HG03060 (cell line): ENCODE results near the gene CCDC186.

Source experiments
- ATAC-seq: cut with Tn5 transposase; IDR thresholded peaks from one replicate; pipeline ENCODE4 v1.9.1; 2021; ENCODE audit warnings: low read depth, moderate number of reproducible peaks; ENCODE audit not compliant: unreplicated experiment

Gene CCDC186

GRCh38 chr10:114173921-114174694 is at the start of gene CCDC186:
TSS of gene CCDC186 (minus strand) at chr10:114174203. CDS start at chr10:114163268, 10,935 bp downstream.
- peak; percentile 86 for ATAC-seq

DNA sequence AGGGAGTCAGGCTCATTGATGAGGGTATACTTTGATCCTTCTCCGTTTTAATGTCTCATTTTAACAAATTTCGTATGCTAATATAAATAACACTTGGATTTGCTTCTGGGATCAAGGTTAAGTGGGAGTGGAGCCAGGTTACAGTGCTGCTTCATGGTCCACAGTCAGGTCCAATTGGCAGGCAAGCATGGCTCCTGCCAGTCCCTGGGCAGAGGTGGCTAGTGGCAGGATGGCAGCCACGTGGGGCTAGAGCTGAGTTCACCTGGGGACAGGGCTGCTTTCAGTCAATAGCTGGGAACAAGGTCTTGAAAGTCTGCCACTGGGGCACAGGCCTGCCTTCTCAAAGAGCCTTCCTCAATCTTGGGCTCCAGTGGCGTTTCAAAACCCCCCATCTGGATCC is 49.1 kb upstream of the CCDC186 start:
- ATAC-seq: no peak

DNA sequence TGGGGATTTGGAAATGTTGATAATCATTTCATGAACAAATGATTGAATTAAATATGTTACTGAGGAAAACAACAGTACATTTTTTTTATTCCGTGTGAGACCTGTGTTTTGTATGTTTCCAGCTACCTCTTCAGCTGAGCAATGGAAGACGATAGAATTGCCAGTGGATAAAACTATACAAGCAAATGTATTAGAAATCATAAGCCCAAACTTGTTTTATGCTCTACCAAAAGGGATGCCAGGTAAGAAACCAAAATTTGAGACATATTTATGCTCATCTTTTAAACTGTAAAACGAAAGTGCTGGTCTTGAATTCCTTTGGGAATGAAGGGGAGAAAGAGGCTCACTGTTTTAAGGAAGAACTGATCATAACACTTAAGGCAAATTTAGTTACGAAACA is 47.2 kb upstream of the CCDC186 start:
- ATAC-seq: no peak

DNA sequence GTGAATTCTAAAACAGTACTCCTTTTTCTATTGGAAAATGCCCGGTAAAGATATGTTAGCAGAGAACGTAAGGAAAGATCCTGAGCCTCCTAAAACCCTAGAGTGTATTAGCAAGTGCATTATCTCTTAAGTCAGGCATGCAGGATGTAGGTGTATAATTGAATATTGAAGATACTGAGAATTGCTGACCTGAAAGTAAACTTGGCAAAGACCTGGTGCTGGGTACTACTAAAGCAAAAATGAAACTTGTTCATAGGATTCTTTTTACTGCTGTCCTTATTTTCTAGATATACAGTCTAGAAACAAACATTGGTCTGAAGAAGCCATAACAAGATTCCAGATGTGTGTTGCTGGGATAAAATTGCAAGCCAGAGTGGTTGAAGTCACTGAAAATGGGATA is 46.3 kb upstream of the CCDC186 start:
- ATAC-seq: no peak

DNA sequence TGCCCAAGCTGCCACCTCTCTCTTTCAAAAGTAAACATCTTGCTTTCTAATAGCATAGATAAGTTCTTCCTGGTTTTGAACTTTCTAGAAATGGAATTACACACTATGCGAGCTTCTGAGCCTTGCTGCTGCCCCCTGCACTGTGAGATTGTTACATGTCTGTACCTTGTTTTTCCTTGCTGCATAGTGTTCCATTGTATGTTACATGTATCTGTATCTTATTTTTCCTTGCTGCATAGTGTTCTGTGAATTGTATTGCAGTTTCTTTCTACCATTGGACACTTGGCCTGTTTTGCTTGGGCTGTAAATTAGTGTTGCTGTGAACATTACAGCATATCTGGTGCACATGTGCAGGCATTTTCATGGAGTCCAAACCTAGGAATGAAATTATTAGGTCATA is 41.0 kb upstream of the CCDC186 start:
- ATAC-seq: no peak

DNA sequence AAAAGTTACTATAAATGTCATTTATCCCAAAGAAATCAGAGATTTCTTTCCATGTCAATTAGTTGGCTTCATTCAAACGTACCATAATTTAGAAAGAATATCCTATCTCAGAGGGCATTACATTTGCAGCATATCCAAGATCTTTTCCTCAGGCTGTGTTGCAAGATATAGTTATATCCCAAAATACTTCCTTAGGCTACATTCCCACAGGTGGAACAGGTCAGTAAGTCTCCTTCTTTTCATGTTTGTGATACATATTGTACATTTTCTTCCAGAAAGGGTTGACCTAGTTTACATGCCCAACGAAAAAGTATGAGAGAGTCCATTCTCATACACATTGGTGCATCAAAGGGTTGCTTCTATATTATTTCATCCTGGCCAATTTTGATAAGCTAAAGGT is 38.1 kb upstream of the CCDC186 start:
- ATAC-seq: no peak

DNA sequence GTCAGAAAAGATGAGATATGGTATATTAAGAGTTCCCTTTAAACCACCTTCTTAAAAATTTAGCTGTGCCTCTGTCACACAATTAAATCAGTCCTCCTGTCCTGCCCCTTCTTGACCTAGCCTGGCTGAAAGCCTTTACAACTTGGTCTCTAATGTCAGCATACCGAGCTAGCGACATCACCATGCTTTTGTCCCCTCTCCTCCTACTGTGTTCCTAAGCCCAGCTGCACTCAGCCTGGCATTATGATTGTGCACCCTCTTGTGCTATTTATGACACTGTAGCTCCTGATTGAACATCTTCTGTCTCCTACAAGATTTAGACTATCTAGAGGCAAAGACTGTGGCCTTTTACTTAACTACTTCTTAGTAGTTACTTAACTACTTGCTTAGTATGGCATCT is 34.3 kb upstream of the CCDC186 start:
- ATAC-seq: no peak

DNA sequence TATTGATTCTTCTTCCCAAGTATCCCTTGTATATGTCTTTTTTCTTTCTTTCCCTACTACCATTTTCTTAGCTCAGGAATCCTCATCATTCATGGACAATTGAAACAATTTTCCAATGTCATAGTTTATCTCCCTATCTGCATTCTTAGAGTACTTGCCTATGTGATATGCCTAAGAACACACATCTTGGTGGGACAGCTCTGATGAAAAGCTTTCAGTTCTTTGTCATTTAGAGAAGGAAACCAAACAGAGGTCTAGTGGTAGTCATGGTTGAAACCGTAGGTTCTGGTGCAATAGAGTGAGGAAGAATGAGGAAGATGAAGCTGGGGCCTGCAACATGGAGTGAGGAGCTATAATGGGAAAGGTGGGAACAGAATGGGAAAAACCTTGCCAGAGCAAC is 33.3 kb upstream of the CCDC186 start:
- no peak for ATAC-seq

DNA sequence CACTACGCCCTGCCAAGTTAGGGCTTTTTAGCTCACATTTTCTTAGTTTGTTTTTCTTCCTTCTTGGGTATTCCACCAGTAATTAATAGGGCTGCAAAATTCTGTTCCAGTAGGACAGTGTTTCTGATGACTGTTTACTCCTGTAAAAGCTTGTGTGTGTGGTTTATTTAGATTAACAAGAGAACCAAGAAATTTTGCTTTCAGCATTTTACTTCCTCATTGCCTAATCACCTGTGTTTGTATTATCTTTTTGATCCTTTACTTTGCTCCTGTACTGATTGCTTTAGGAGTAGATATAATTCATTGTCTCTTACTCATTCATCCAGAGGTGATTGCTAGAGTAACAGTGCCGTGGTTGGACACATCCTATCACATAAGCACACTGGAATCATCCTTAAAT is 32.9 kb upstream of the CCDC186 start:
- no peak for ATAC-seq

DNA sequence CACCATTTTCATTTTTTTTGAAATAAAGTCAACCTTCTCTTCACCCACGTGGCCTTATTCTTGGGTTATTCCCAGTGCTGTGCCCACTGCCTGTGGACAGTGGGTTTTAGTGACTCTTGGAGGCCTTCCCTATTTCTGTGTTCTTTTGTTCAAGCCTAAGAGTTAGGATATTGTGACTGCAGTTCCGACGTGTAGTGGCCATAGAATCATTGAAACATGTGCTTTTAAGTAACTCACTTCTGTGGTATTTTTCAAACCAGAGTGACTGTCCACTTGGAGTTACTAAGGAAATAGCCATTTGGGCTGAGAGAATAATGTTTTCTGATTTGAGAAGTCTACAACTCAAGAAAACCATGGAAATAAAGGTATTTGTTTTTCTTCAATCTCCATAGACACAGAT is 28.8 kb upstream of the CCDC186 start:
- ATAC-seq: no peak

GRCh38 chr10:114199239-114199638 is 25.2 kb upstream of the CCDC186 start:
- ATAC-seq: no peak

- peak; percentile 85 for ATAC-seq
Observed at GRCh38 chr10:114195079-114195478, 21.1 kb upstream of the CCDC186 start.

- ATAC-seq: no peak
Observed at GRCh38 chr10:114189700-114190099, 15.7 kb upstream of the CCDC186 start.

DNA sequence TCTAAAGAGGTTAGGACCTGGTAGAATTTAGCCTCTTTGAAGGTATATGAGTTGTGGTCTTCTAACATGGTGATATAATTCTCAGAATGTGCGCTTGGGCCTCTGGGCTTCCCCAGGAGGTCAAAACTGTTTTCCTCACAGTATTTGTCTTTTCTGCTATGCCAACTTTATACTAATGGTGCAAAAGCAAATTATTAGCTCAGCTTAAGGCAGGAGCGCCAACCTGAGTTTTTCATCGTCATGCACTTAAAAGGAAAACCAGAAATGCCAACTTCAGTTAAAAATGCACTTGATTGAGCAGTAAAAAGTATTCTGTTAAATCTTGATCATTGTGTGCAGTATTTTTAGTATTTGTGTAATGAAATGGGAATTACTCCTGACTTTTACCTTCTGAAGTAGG is 14.9 kb upstream of the CCDC186 start:
- no peak for ATAC-seq

DNA sequence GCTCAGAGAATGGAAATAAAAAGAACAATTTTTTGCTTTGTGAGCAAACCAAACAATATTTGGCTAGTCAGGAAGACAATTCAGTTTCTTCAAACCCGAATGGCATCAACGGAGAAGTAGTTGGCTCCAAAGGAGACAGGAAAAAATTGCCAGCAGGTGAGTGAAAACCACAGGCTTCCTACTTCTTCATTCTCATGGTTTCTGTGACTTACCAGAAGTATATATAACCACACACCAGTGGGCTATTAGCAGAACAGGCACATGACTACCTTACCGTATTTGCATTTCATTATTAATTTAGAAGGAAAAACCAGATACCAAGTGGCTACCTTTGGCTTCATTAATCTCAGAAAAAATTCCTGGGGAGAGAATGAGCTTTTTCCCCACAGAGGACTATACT is 14.0 kb upstream of the CCDC186 start:
- ATAC-seq: no peak

GRCh38 chr10:114184276-114184675 is 10.3 kb upstream of the CCDC186 start:
- no peak for ATAC-seq

DNA sequence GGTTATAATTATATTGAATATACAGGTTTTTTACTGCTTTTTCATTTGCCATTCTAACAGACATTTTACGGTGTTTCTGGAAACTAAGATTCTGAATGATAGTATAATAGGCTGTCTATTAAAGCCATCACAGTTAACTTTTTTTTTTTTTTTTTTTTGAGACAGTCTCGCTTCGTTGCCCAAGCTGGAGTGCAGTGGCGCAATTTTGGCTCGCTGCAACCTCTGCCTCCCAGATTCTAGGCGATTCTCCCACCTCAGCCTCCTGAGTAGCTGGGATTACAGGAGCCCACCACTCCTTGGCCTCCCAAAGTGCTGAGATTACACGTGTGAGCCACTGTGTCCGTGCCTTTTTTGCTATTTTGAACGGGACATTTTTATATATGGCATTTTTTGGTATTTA is 9.6 kb upstream of the CCDC186 start:
- no peak for ATAC-seq

DNA sequence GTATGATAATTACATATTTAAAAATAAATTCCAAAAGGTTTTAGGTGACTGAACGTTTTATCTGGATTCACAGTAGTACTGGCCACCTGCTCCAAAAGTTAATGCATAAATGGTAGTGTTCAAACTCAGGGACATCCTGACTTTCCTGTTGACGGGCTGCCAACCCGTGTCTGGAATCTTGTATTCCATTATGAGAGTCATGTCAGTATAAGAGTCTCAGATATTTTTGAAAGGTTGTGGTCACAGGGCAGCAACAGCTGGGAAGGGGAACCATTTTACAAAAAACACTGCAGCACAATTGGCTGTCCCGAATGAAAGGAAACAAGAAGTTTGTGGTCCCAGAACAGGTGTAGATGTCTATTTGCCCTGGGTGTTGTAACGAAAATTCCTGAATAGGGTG is 8.0 kb upstream of the CCDC186 start:
- ATAC-seq: no peak

DNA sequence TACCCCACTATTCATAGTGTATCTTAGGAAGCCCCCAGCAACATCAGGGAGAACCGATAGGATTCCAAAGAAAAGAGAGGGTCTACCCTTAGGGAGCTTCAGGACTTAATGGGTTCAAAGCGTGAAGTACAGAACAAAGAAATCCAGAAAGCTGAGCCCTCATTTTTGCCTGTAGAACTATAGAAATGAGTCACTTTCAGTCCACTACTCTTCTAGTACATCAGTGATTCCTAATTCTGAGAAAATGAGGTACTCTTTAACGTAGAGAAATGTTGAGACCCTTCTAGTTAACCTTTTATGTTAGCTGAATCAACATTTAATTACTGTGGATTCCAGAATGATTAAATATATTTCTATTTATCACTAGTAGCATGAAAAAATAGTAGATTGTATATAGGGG is 6.9 kb upstream of the CCDC186 start:
- ATAC-seq: no peak

GRCh38 chr10:114179747-114180146 is 5.7 kb upstream of the CCDC186 start:
- no peak for ATAC-seq

DNA sequence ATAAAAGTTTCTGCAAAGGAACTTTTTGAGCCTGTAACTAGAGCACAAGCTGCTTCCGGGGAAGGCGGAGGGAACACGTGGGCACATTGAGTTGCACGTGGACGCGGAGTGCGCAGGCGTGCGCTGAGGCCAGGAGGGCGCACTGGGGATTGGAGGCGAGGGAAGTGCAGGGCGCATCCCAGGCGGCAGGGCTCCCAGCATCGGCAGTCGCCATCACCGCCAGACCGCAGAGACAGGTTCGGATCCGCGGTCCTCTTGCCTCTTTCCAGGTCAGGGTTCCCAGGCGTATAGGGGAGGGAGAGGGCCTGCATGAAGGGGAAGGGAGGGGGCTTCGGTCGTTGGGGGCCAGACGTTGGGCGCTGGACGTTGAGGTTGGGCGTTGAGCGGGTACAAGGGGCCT is 5.1 kb upstream of the CCDC186 start, which contains the start of gene TDRD1:
Gene TDRD1, plus strand, starts transcription at position 206 of the 400 bp plus-strand sequence. CDS start 8,479 bp downstream, outside the sequence.
- no peak for ATAC-seq

GRCh38 chr10:114176511-114176910 is 2.5 kb upstream of the CCDC186 start:
- no peak for ATAC-seq

GRCh38 chr10:114175667-114176066 is 1.7 kb upstream of the CCDC186 start:
- ATAC-seq: no peak
